ENCODE results near the gene MEG3. TPM values are rescaled to one million over a fixed set of nuclear protein-coding genes. Genes with fewer than 3 reads are reported as not detected.

MEG3 gene
- total and polyA plus RNA-seq, 4 donors: 21.4 to 454 (median 149) TPM

DNA sequence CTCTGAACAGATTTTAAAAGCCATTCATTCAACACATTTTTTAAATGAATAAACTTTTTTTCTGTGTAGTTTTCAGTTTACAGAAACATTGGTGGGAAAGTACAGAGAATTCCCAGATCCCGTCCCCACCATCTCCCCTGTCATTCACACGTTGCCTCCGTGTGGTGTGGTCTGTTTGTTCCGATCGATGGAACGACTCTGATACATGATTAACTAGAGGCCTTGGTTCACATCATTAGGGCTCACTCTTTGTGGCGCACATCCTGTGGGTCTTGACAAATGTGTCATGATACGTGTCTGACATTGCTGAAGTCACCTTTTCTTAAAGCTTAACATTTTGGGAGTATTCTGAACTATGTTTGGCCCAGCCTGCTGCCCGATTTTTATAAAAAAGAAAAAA lies 18.5 kb downstream of the MEG3 start:
- Histone ChIP-seq H3K9me3 (ENCODE audit: control insufficient read depth, low read length) (no peaks in the 10 kb centered on the region), H3K4me1 (ENCODE audit: control insufficient read depth in 1 of 2, insufficient read depth in 2 of 2, low read length in 2 of 2) (no peaks in the 10 kb centered on the region), H3K4me3 (ENCODE audit: low read length in 2 of 2) (no peak overlapping the region), H3K27ac (ENCODE audit: low read depth in 1 of 2, low read length in 2 of 2) (no peak overlapping the region), H3K36me3 (ENCODE audit: control insufficient read depth in 1 of 2, insufficient read depth in 2 of 2, low read length in 1 of 2) (no peaks in the 10 kb centered on the region), H3K27me3 (ENCODE audit: control insufficient read depth in 1 of 2, insufficient read depth in 2 of 2, low read length in 1 of 2) (no peaks in the 10 kb centered on the region)
- ATAC-seq (ENCODE audit: low FRiP score): no peak
- intact Hi-C loops (cut with DNase I): no loop called here
- 73 to 74% methylated on average over 9 of the region's 9 CpGs for WGBS, 2 donors
- DNase-seq: no peak

DNA sequence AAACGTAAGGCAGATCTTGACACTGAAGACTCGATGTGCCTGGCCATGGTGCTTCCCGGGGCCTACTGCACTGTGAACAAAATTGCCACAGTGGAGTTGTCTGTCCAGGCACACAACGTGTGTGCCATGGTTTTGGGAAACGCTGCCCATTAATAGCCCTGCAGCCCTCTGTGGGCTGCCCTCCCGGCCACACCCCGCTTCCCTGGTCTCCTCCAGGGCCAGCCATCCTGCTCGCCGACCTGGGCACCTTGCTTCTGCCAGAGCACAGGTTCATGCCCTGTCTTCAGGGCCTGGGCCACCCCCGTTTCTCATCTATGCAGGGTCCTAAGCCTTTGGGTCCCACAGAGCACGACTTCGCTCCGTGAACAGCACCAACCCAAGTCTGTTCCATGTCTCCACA lies 18.9 kb downstream of the MEG3 start:
- intact Hi-C loops (cut with DNase I): no loop called here
- Histone ChIP-seq H3K4me1 (ENCODE audit: control insufficient read depth in 1 of 2, insufficient read depth in 2 of 2, low read length in 2 of 2) (no peaks in the 10 kb centered on the region), H3K27me3 (ENCODE audit: control insufficient read depth in 1 of 2, insufficient read depth in 2 of 2, low read length in 1 of 2) (no peaks in the 10 kb centered on the region), H3K27ac (ENCODE audit: low read depth in 1 of 2, low read length in 2 of 2) (no peak overlapping the region), H3K9me3 (ENCODE audit: control insufficient read depth, low read length) (no peaks in the 10 kb centered on the region), H3K4me3 (ENCODE audit: low read length in 2 of 2) (no peak overlapping the region), H3K36me3 (ENCODE audit: control insufficient read depth in 1 of 2, insufficient read depth in 2 of 2, low read length in 1 of 2) (no peaks in the 10 kb centered on the region)
- WGBS, 2 donors: 84 to 86% methylated on average over 13 of the region's 13 CpGs
- DNase-seq (no peak), ATAC-seq (ENCODE audit: low FRiP score) (no peak)

DNA sequence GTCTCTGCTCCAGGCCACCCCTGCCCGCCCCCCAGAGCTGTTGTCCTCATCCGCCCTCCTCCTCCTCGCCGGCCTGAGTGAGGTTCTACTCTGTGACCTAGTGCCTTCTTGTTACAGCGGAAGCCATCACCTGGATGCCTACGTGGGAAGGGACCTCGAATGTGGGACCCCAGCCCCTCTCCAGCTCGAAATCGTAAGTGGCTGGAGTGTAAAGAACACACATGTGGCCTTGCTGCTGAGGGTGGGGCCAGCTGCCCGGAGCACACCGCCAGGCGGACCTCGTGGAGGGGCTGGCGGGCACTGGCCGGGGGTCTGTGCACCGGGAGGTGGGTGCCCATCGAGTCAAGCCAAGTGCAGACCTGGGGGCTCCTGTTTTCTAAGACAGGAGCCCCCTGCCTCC lies 19.4 kb downstream of the MEG3 start:
- 86 to 89% methylated on average over 17 of the region's 17 CpGs for WGBS, 2 donors
- no peaks in the 10 kb centered on the region for H3K9me3 ChIP-seq (ENCODE audit: control insufficient read depth, low read length)

DNA sequence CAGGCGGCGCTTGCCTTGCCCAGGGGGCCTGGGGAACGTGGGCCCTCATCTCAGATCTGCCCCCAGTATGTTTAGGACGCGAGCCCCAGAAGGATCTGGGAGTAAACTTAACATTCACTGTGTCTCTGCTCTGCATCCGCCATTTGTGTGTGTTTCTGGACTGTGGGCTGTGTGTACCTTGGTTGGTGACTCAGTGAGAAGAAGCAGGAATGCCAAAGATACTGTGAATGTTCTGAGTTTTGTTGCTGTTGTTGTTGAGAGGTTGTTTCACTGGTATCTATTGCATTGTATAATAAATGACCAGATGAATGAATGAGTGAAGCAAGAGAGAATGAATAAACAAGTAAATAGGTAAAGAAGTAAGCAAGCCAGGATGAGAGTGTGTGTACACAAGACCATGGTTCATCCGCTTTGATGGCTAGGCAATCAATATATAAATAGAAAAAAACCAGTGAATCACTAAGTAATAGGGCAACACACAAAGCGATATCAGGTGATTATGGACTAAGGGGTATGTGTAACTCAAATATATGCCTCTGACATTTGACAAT lies 20.5 kb downstream of the MEG3 start:
- H3K27ac ChIP-seq (ENCODE audit: low read depth in 1 of 2, low read length in 2 of 2): no peak overlapping the region
- 89 to 91% methylated on average over 8 of the region's 8 CpGs for WGBS, 2 donors
- DNase-seq: no peak
- ATAC-seq (ENCODE audit: low FRiP score): no peak
- no peaks in the 10 kb centered on the region for H3K9me3 ChIP-seq (ENCODE audit: control insufficient read depth, low read length)
- H3K4me3 ChIP-seq (ENCODE audit: low read length in 2 of 2): no peak overlapping the region
- no peaks in the 10 kb centered on the region for H3K27me3 ChIP-seq (ENCODE audit: control insufficient read depth in 1 of 2, insufficient read depth in 2 of 2, low read length in 1 of 2)
- no peaks in the 10 kb centered on the region for H3K4me1 ChIP-seq (ENCODE audit: control insufficient read depth in 1 of 2, insufficient read depth in 2 of 2, low read length in 2 of 2)
- H3K36me3 ChIP-seq (ENCODE audit: control insufficient read depth in 1 of 2, insufficient read depth in 2 of 2, low read length in 1 of 2): no peaks in the 10 kb centered on the region
- intact Hi-C loops (cut with DNase I): no loop called here

More for the DNA sequence above, 19.4 kb downstream of the MEG3 start:
- ATAC-seq (ENCODE audit: low FRiP score) (no peak), DNase-seq (peak in 1 of 2 donors; percentile 53)
- Histone ChIP-seq H3K27me3 (ENCODE audit: control insufficient read depth in 1 of 2, insufficient read depth in 2 of 2, low read length in 1 of 2) (no peaks in the 10 kb centered on the region), H3K27ac (ENCODE audit: low read depth in 1 of 2, low read length in 2 of 2) (no peak overlapping the region), H3K4me1 (ENCODE audit: control insufficient read depth in 1 of 2, insufficient read depth in 2 of 2, low read length in 2 of 2) (no peaks in the 10 kb centered on the region), H3K36me3 (ENCODE audit: control insufficient read depth in 1 of 2, insufficient read depth in 2 of 2, low read length in 1 of 2) (no peaks in the 10 kb centered on the region), H3K4me3 (ENCODE audit: low read length in 2 of 2) (no peak overlapping the region)
- intact Hi-C loops (cut with DNase I): no loop called here

DNA sequence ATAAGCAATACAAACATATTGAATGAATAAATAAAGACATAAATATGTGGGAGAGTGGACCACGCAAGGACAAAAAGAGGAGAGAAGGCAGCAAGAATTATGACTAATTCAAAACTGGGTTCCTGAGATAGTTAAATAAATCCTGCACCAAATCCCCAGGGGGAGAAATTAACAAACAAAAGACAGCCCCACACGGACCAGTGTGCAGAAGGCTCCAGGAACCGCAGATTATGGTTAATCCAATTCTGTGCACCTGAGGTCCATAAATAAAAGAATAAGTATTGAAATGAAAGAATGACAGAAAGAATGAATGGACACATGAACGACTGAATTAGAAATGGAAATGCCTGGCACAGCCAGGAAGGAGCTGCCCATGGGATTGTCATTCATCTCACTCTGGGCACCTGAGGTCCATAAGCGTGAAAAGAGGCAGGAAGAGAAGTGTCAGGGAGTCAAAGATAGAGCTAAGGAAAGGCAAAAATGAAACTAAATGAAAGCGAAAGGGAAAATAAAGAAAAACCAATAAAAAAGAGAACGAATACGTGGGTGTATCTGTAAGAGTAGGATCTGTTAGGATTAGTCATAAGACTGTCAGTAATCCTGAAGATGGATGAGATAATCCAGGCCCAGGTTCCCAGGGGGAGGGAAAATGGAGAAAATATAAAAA lies 23.3 kb downstream of the MEG3 start:
- H3K27ac ChIP-seq (ENCODE audit: low read depth in 1 of 2, low read length in 2 of 2): no peak overlapping the region
- 53% methylated on average over 8 of the region's 8 CpGs for WGBS, 2 donors
- no peak for ATAC-seq (ENCODE audit: low FRiP score)
- intact Hi-C loops (cut with DNase I): no loop called here
- DNase-seq: no peak
- H3K4me3 ChIP-seq (ENCODE audit: low read length in 2 of 2): no peak overlapping the region
- no peaks in the 10 kb centered on the region for H3K9me3 ChIP-seq (ENCODE audit: control insufficient read depth, low read length)
- no peaks in the 10 kb centered on the region for H3K27me3 ChIP-seq (ENCODE audit: control insufficient read depth in 1 of 2, insufficient read depth in 2 of 2, low read length in 1 of 2)
- H3K4me1 ChIP-seq (ENCODE audit: control insufficient read depth in 1 of 2, insufficient read depth in 2 of 2, low read length in 2 of 2): no peaks in the 10 kb centered on the region
- H3K36me3 ChIP-seq (ENCODE audit: control insufficient read depth in 1 of 2, insufficient read depth in 2 of 2, low read length in 1 of 2): no peaks in the 10 kb centered on the region

DNA sequence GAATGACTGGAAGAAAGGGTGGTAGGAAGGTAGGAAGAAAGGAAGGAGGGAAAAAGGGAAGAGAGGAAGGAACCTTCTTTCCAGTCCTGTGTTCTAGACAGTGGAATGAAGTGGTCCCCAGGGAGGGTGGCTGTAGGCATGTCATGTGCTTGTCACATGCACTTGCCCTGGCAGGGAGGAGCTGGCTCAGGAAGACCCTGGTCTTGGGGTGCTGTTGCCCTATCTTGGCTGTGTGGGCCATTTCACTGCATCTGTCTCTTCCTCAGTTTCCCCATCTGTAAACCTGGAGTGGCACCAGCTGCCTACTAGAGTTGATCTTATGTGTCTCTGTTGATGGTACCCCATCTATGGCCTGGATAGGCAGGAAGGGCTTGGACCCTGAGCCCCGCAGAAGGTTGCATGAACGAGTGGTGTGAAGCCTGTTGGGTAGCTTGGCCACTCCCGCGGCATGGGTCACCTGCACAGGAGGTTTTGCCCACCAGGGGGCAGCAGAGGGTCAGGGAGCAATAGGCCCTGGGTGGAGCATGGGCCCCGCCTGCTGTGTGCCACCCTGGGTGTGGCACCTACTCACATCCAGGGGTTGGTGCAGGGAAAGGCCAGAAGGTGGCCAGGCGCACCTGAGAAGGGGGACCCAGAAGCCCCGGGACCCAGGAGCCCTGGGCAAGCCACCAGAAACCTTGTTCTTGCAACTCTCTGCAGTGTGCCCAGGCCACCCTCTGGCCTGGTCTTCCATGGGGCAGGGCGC lies 25.1 kb downstream of the MEG3 start:
- no peaks in the 10 kb centered on the region for H3K9me3 ChIP-seq (ENCODE audit: control insufficient read depth, low read length)
- H3K27ac ChIP-seq (ENCODE audit: low read depth in 1 of 2, low read length in 2 of 2): no peak overlapping the region
- ATAC-seq (ENCODE audit: low FRiP score) (peak; percentile 78), DNase-seq (peak; percentile 80 to 89)
- intact Hi-C loops (cut with DNase I): no loop called here
- WGBS, 2 donors: 73 to 75% methylated on average over 8 of the region's 8 CpGs
- H3K4me3 ChIP-seq (ENCODE audit: low read length in 2 of 2): no peak overlapping the region
- H3K27me3 ChIP-seq (ENCODE audit: control insufficient read depth in 1 of 2, insufficient read depth in 2 of 2, low read length in 1 of 2): no peaks in the 10 kb centered on the region
- no peaks in the 10 kb centered on the region for H3K4me1 ChIP-seq (ENCODE audit: control insufficient read depth in 1 of 2, insufficient read depth in 2 of 2, low read length in 2 of 2)
- H3K36me3 ChIP-seq (ENCODE audit: control insufficient read depth in 1 of 2, insufficient read depth in 2 of 2, low read length in 1 of 2): no peaks in the 10 kb centered on the region

DNA sequence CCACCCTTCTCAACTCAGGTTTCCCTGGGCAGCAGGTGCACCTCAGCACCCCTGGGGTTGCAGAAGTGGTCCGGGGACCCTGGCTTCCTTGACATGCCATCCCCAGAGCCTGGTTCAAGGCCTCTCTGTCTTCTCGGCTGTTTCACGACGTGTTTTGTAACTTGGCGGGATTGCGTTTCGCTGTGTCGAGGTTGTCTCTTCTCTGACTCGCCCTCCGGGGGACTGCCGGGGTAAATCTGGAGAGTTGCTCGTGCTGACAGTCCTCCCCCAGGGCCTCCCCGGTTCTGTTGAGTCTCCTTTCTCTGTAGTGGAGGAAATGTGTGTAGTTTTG lies 25.6 kb downstream of the MEG3 start:
- intact Hi-C loops (cut with DNase I): no loop called here
- 82 to 87% methylated on average over 13 of the region's 13 CpGs for WGBS, 2 donors
- Histone ChIP-seq H3K9me3 (ENCODE audit: control insufficient read depth, low read length) (no peaks in the 10 kb centered on the region), H3K4me3 (ENCODE audit: low read length in 2 of 2) (no peak overlapping the region), H3K4me1 (ENCODE audit: control insufficient read depth in 1 of 2, insufficient read depth in 2 of 2, low read length in 2 of 2) (no peaks in the 10 kb centered on the region), H3K27ac (ENCODE audit: low read depth in 1 of 2, low read length in 2 of 2) (no peak overlapping the region), H3K36me3 (ENCODE audit: control insufficient read depth in 1 of 2, insufficient read depth in 2 of 2, low read length in 1 of 2) (no peaks in the 10 kb centered on the region), H3K27me3 (ENCODE audit: control insufficient read depth in 1 of 2, insufficient read depth in 2 of 2, low read length in 1 of 2) (no peaks in the 10 kb centered on the region)
- DNase-seq: peak in 1 of 2 donors; percentile 68
- no peak for ATAC-seq (ENCODE audit: low FRiP score)

DNA sequence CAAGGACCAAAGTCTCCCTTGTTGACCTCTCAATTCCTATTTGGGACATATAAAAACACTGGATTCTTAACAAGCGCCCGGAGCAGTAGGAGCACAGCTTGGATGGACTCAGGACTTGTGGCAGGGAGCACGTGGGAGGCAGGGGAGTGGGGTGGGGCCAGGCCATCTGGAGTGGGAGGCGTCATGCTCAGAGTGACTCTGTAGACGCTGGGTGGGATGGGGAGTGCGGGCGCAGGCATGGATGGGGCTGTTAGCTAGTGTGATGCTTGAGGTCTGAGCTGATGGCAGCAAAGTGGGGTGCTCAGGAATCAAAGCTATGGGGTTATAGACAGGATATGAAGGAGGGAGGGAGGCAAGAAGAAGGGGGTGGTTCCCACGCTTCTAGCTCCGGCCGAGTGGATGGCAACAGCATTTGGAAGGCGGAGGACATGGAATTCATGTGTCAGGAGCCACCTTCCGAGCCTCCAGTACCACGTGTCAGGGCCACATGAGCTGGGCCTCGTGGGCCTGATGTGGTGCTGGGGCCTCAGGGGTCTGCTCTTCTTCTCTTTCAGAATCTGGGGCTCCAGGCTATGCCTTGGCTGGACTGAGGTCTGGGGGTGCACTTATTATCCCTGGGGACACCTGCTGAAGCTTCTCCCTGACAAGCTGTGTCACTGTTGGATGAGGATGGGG lies 26.2 kb downstream of the MEG3 start:
- H3K27ac ChIP-seq (ENCODE audit: low read depth in 1 of 2, low read length in 2 of 2): no peak overlapping the region
- H3K4me1 ChIP-seq (ENCODE audit: control insufficient read depth in 1 of 2, insufficient read depth in 2 of 2, low read length in 2 of 2): no peaks in the 10 kb centered on the region
- no peaks in the 10 kb centered on the region for H3K9me3 ChIP-seq (ENCODE audit: control insufficient read depth, low read length)
- intact Hi-C loops (cut with DNase I): no loop called here
- ATAC-seq (ENCODE audit: low FRiP score) (peak; percentile 44), DNase-seq (peak in 1 of 2 donors; percentile 65)
- 67 to 73% methylated on average over 14 of the region's 14 CpGs for WGBS, 2 donors
- no peaks in the 10 kb centered on the region for H3K27me3 ChIP-seq (ENCODE audit: control insufficient read depth in 1 of 2, insufficient read depth in 2 of 2, low read length in 1 of 2)
- H3K4me3 ChIP-seq (ENCODE audit: low read length in 2 of 2): no peak overlapping the region
- no peaks in the 10 kb centered on the region for H3K36me3 ChIP-seq (ENCODE audit: control insufficient read depth in 1 of 2, insufficient read depth in 2 of 2, low read length in 1 of 2)

All from aorta (tissue), 5 donors.